ENCODE measurements around the gene ROBO2.

ROBO2 gene, protein sequence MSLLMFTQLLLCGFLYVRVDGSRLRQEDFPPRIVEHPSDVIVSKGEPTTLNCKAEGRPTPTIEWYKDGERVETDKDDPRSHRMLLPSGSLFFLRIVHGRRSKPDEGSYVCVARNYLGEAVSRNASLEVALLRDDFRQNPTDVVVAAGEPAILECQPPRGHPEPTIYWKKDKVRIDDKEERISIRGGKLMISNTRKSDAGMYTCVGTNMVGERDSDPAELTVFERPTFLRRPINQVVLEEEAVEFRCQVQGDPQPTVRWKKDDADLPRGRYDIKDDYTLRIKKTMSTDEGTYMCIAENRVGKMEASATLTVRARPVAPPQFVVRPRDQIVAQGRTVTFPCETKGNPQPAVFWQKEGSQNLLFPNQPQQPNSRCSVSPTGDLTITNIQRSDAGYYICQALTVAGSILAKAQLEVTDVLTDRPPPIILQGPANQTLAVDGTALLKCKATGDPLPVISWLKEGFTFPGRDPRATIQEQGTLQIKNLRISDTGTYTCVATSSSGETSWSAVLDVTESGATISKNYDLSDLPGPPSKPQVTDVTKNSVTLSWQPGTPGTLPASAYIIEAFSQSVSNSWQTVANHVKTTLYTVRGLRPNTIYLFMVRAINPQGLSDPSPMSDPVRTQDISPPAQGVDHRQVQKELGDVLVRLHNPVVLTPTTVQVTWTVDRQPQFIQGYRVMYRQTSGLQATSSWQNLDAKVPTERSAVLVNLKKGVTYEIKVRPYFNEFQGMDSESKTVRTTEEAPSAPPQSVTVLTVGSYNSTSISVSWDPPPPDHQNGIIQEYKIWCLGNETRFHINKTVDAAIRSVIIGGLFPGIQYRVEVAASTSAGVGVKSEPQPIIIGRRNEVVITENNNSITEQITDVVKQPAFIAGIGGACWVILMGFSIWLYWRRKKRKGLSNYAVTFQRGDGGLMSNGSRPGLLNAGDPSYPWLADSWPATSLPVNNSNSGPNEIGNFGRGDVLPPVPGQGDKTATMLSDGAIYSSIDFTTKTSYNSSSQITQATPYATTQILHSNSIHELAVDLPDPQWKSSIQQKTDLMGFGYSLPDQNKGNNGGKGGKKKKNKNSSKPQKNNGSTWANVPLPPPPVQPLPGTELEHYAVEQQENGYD (N-terminal part only)

DNA sequence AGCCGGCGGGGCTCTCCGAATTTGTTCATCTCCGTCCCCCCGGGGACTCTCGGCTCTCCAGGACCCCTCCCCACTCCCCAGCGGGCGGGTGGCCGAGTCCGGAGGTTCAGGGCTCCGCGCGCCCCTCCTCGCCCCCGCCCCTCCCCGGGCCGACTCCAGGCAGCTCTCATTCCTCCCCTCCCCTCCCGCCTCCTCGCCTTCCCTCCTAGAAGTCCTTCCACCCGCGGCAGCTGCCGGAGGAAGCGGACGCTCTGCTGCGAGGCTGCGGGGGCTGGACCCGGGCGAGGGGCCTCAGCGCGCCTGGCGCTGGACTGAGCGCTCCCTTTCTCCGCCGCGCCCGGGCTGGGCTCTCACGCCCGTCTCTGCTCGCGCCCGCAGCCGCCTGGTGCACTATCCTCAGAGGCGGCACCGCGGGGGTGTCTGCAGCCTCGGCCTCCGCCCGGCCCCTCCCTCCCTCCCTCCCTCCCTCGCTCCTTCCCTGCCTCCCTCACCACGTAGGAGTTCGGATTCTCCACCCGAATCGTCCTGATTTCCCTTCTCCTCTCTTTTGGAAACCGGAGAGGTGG, at the start of gene ROBO2:
Gene ROBO2 (plus strand): TSS at position 494 of the 566 bp plus-strand sequence. CDS start 687 bp downstream, outside the sequence.
- DNase-seq, result peak; percentile 9

DNA sequence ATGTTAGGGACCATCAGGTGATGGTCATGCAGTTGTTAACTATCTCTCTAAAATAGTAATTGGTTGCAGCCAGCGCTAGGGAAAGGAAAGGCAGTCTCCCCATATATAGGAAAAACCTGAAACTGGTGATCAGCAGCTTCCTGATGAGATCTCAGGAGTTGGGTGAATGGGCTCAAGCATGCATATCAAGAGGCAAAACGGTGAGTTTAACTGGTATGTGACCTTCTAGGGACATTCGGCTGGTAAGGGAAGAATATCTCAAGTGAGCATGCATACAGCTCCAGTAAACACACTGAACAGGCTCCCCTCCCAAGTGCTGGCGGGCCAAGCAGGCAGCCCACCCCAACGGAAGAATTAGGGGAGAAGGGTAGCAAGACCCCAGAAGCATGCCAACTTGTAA, 49.3 kb upstream of the ROBO2 start:
- no peak for DNase-seq

DNA sequence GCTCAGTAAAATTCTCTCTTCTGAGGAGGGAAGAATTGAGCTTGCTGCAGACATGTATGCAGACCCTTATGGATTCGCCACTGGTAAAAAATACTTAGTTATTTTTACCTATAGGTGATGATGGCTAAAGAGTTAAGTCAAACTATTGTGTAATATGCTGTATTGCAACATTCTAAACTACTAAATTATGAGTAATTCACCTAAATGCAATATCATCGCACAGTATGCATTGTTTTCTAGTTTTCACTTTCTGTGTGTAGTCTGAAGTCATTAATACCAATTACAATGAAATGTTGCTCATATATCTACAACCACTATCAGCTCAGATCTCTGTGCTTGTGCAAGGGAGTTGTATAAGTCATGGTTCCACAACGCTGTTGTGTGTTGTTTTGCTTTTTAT, 48.7 kb upstream of the ROBO2 start:
- DNase-seq, result no peak

DNA sequence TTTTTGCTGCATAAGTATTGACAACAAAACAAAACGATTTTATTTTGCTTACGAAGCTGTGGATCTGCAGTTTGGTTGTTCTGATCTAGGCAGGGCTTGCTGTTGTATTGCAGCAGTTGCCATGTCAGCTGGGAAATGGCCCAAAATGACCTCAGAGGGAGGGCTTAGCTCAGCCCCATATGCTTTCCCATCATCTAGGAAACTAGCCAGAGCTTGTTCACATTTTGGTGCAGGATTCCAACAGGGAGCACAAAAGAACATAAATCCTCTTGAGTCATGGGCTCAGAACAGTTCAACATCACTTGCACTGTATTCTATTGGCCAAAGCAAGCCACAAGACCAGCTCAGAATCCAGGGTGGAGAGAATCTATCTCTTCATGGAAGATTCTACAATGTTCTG, 42.2 kb upstream of the ROBO2 start:
- DNase-seq, result no peak

DNA sequence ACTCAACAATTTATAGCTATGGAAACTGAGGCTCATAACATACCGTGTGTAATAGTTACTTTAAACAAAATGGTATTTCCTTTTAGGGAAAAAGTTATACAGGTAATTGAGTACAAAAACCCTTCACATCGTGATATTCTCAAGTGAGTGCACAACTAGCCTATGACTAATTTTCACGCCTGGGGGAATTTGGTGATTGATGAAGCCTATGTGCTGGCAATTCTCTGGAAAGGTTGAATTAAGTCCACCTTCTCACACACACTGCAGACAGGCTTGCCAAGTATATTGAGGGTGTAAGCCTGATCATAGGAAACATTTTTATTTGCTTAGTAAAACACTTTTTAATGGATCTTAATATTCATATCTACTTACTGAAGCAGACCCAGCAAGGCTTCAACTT, 41.3 kb upstream of the ROBO2 start:
- DNase-seq, result no peak

DNA sequence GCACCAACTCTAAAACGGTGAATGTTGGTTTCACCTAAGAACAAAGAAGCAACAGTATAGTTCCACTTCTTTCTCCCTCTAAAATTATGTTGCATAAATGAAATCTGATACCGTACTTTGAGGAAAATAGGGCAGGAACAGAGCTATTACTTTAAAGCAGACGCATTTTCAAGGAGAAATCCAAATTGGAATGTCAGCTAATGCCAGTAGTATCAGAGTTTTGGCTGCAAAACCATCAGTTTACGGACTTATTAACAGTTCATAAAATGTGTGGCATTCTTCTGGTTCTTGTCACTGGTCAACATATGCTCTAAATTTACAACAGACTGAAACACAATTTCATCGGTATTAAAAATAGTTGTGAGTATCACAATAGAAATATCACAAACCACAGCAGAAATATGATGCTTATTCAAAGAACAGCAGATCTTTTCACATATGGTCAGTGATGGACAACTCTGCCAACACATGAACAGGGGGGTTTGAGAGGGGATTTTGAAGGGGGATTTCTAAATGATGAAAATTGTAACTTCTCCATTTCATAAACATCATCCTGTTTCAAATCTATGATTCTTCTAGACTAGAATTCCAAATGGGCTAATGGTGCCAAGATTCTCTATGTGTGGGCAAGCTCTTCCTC, 38.7 kb upstream of the ROBO2 start:
- DNase-seq, result no peak

DNA sequence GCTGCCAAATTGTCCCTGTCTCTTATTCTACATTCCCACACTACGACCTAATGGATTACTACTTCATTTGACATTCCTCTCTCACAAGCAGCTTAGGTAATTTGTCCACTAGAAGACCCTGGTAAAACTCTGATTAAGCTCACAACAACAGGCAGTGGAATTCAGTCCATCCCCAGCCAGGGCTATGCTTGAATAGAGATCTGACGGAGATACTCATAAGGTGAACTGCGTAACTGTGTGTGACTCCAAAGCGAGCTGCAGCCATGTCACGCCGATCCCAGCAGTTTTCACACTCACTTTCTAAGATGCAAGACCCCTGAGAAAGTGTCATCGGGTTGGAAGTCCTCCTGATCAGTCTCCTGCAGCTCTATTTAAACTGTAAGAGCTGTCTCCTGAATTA, 25.7 kb upstream of the ROBO2 start:
- no peak for DNase-seq

DNA sequence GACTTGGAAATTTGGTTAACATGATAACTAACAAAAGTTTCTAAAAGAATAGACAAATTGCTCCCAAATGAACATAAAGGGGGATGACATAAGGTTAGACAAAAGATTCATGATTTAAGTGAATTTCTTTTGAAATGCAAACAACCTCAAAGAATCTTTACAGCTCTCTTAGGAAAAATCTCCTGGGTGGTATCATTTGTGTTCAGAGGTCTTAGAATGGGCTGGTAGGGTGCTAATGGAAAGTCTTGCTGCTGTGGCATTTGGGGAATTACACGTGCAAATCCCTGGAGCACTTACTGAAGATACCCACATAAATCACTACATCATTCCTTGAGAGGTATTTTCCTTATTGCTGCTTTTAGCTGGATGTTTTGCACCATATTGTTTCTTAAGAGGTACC, 14.4 kb upstream of the ROBO2 start:
- DNase-seq, result no peak

DNA sequence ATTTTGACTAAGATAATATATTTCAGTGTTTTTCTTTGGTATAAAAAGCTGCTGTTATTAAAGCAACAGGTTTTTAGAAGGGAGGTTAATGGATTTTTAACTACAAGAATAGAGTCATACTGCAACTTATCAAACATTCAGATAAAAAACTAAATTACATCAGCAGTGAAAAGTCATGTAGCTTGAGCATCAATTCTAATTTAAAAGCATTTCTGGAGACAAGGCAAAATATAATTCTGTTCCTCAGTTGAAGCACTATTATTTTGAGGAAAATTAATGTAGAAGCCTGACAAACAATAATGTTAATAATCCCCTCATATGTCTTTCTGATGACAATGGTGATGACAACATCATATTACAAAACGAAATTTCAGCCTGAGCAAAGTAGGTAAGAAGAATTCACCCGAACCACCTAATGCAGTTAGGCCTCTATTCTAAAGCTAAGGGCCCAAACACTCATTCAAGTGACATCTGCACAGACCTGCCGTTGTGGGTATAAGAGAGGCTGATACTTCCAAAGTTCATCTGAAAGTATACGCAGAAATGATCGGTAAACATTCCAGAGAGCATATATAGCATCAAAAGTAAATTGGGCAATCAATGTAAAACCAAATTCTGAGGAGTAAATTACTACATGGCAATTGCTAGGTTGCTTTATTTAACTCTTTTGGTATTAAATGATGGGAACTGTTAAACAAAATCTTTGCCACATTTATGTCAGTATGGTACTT, 12.8 kb upstream of the ROBO2 start:
- no peak for DNase-seq

DNA sequence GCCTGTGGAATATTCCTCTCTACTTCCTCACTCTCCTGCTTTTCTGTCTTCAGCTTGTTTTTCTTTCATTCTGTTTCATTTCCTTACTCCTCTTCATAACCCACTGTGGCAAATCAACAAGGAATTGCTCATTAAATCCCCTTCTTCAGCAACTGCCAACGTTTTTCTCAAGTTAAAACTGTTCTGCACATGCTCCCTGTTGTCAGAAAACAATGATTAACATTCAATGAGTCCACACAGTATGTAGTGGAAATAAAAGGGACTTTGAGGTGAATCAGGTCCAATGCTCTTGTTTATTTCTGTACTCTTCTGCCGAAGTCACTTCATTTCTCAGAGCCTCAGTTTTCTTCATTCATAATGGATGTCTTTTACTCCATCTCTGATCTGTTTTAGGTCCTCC, 11.9 kb upstream of the ROBO2 start:
- no peak for DNase-seq

DNA sequence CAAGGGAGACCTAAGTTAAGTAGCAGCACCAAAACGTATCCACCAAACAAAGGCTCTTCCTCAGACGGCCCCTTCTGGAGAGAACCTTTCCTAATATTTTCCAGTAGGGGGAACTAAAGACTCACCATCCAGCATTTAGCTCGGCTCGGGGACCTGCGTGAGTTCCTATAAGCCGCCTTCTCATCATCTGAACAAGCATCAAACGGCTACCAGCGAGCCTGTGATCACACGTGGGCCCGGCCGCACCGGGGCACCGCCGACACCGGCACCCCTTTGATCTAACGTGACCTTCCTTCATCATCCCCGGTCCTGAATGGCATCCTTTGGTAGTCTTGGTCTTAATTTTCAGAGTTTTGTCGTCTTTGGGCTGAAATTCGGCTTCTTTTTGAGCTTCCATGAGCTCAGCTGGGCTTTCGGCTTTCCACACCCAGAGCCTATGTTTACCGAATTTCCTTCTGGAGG, 1.4 kb upstream of the ROBO2 start:
- DNase-seq, result peak; percentile 76

DNA sequence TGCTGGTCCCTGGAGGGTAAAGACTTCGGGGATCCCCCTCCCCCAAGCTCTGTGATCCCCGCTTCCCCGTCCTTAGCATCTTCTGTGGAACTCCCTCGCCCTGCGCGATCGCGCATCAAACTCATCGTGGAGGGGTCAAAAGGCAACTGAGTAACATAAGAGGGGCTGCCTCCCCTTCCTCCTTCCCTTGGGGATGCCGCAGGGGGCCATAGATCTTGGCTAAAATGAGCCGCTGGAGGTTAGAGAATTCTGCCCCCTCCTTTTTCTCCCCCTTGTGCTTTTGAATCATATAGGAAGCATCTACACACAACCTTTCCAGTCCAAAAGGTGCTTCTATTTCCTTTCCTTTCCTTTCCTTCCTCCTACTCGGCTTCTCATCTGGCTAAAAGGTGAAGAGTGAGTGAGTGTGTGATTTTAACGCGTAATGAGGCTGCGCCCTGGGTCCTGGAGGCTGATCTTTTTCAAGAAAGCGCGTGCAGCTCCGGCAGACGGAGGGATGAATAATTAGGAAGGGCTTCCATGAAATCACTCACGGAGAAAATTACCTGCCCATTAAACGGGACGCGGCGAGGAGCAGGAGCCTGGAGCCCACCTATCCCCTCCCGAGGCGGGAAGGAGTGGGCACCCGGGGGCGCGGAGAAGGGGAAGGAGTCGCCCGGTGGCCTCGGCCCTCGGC, 831 bp upstream of the ROBO2 start:
- peak; percentile 43 for DNase-seq

DNA sequence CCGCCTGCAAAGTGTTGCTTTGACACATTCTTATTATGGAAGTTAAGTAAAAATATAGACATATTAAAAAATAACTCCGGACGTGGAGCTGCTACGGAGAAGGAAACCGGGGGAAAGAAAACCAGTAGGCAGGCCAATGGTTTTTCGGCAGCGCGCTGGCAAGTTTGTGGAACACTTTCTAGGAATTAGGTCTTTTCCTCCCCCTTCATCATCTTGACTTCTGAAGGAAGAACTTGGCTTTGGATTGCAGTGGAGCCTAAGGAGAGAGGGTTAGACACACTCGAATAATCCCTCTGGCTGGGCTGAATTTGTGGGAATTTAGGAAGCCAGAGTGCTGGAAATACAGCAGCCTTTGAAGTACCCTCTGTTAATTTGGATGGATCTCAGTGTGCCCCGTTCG, 317 bp downstream of the ROBO2 start:
- DNase-seq, result no peak

DNA sequence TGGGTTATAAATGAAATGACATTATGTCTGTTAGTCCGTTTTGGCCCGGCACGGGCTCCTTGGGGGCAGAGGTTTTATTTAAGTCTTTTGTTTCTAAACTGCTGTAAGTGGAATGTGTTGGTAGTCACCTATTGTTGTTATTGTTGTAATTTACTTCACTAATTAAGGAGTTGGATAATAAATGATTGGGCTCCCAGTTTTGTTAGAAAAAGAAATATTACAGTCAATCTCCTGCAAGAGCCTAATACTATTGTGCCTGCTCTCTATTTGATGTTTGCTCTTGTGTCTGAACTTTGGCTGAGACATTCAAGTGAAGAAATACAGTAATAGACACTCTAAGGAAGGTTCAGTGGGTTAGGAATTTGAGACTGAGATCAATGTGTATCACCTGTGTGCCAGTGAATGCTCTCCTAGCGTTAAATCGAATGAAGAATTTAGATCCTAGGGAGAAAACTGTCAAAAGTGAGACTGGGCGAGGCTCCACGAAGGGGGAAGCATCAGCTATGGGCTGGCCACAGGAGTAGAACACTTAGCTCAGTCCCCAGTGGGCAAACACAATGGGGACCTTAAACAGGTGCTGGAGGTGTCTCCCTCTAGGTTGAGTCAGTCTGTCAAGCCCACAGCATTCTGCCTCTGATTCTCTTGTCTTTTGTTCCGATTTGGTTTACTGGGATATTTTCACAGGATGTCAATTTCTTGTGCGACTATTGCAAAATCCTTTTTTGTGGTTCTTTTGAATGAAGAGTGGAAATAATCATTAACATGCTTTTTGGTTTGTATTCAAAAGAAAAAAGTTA, 1.2 kb downstream of the ROBO2 start:
- DNase-seq, result no peak

DNA sequence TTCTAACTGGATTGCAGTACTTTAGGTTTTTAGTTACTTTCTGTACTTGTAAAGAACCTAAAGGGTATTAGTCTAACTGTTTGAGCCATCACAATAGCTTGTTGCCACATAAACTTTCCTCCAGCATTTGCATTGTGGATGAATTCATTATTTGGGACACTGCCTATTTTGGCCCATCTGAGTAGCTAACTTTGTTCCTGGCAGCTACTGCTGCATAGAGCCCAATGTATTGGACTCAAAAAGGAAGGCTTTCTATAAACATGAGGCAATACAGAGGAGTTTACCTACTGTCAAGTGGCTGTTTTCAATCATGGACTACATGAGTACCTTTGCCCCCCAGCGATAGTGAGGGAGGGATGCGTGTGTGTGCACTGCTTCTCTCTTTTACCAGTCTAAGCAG, 1.9 kb downstream of the ROBO2 start:
- DNase-seq, result no peak

DNA sequence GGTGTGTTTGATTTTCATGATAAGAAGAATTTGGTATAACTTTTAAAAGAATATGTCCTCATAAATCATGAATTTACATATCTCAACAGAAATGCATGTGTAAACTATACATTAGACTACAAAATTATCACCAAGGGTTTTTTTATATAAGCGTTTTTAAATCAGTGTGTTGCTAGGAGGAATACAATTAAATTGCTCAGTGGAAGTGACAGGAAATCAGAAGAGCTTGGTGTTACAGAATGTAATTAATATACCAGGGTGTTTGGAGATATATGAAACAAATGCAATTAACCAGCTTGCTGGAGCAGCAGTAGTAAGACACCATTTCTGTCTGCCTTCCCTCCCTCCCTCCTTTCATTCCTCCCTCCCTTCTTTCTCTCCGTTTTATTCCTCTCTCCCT, 2.4 kb downstream of the ROBO2 start:
- no peak for DNase-seq

DNA sequence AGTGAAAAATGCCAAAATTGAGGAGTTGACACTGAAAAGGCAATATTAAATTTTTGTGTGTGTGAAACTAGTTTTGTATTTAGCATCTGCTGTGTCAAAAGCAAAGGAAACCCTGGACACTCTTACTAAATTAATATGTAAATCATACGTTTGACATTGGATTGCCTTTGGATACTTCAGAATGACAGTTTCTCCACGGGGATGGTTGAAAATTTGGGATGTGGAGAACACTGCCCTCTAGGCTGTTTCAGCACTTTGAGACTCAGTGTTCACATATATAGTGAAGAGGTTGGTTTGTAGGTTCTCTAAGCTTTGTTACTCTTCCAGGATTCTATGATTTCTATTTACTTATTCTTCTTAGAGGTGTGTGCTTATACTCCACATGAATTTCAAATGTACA, 3.0 kb downstream of the ROBO2 start:
- peak; percentile 2 for DNase-seq

DNA sequence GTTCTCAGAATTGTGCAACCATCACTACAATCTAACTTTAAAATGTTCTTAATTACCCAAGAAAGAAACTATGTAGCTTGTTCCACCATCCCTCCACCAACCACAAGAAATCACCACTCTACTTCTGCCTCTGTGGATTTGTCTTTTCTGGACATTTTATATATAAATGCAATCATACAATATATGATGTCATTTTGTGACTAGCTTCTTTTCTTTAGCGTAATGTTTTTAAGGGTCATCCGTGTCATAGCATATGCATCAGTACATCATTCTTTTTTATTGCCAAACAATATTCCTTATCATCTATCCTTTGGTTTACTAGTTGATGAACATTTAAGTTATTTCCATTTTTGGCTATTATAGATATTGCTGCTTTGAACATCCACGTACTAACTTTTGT, 5.8 kb downstream of the ROBO2 start:
- DNase-seq, result no peak

DNA sequence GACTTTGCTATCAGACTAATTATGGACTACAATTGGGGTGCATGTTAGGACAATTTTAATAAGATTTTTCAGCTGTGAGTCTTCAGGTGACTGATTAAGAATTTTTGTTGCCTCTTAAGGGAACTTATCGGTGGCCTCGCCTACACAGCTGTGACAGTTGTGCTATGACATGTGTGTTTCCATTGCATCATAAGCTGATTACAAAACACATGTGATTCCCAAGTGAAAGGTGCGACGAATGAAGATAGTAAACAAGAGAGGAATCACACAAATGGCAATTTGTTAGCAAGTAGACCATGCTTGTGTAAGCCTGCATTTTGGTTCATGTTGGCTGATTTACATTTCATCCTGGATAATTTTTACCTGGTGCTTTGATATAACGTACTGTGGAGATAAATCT, 8.3 kb downstream of the ROBO2 start:
- no peak for DNase-seq

DNA sequence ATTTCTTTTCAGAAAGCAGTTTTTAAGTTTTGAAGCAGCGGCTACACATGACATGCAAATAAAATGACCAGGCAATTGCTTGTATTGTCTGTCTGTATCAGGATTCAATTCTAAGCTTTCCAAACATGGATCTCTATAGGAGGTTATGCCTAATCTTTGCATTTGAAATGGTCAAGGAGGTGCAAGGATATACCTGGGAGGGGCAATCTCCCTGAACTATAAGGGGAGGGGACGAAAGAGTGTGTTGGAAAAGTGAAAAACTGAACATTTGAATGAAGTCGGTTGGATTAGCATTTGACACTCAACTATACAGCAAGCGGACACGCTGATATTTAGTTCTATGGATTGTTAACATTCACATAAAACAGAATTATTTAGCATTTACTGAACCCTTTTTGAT, 11.7 kb downstream of the ROBO2 start:
- DNase-seq, result no peak

Measured in NCI-H1105 (cell line).